NCI-H2196 treated with DMSO at 0.1 percent for 48 hours (cell line): ENCODE results near the gene DCAF16.
"Not testable (repeated sequence)": the region's sequence is repeated elsewhere in the genome, so short reads cannot be mapped to it uniquely, and the experiment has no call there.

ENCODE experiments used
- DNase-seq: peaks from one replicate; lab custom pipeline; 2025; ENCODE audit not compliant: unreplicated experiment; lab: John Stamatoyannopoulos, UW

The DCAF16 gene

GRCh38 chr4:17810260-17811077 is at the start of gene DCAF16, which contains the start of gene NCAPG:
TSS of gene DCAF16 (minus strand) at chr4:17810757. CDS start at chr4:17804141, 6,616 bp downstream.
TSS of gene NCAPG (plus strand) at chr4:17810979. CDS start at chr4:17811078, 99 bp downstream.
- peak; percentile 97 for DNase-seq

- DNase-seq = no peak
Measured at GRCh38 chr4:17859793-17860406, 49.3 kb upstream of the DCAF16 start.

GRCh38 chr4:17854036-17854435 is 43.5 kb upstream of the DCAF16 start:
- DNase-seq = no peak

GRCh38 chr4:17851959-17852358 is 41.4 kb upstream of the DCAF16 start:
- no peak for DNase-seq

- DNase-seq = not testable (repeated sequence)
Measured at GRCh38 chr4:17850295-17850694, 39.7 kb upstream of the DCAF16 start.

- DNase-seq = no peak
Measured at GRCh38 chr4:17846266-17846665, 35.7 kb upstream of the DCAF16 start.

GRCh38 chr4:17823871-17824669 is 13.5 kb upstream of the DCAF16 start:
- no peak for DNase-seq

GRCh38 chr4:17817027-17817426 is 6.5 kb upstream of the DCAF16 start:
- DNase-seq = peak; percentile 31

- DNase-seq = no peak
Measured at GRCh38 chr4:17816142-17816541, 5.6 kb upstream of the DCAF16 start.

GRCh38 chr4:17814140-17814539 is 3.6 kb upstream of the DCAF16 start:
- no peak for DNase-seq

- DNase-seq = no peak
Measured at GRCh38 chr4:17812801-17813200, 2.2 kb upstream of the DCAF16 start.

GRCh38 chr4:17812125-17812524 is 1.6 kb upstream of the DCAF16 start:
- DNase-seq = no peak

- DNase-seq = no peak
Measured at GRCh38 chr4:17811078-17811603, 584 bp upstream of the DCAF16 start.

- DNase-seq = no peak
Measured at GRCh38 chr4:17809667-17810066, 890 bp downstream of the DCAF16 start.

GRCh38 chr4:17807446-17807845 is 3.1 kb downstream of the DCAF16 start:
- no peak for DNase-seq

- DNase-seq = no peak
Measured at GRCh38 chr4:17805580-17806155, 4.9 kb downstream of the DCAF16 start.

- no peak for DNase-seq
Measured at GRCh38 chr4:17797808-17798207, 12.7 kb downstream of the DCAF16 start.

GRCh38 chr4:17794730-17795129 is 15.8 kb downstream of the DCAF16 start:
- DNase-seq = no peak

- no peak for DNase-seq
Measured at GRCh38 chr4:17788956-17789355, 21.6 kb downstream of the DCAF16 start.

- DNase-seq = no peak
Measured at GRCh38 chr4:17787315-17787714, 23.2 kb downstream of the DCAF16 start.

GRCh38 chr4:17786567-17786966 is 24.0 kb downstream of the DCAF16 start:
- DNase-seq = no peak
